PC-3 (cell line): ENCODE data around the gene KAT5. TPM values are rescaled to one million over a fixed set of nuclear protein-coding genes. Genes with fewer than 3 reads are reported as not detected.

ENCODE experiments used
- ATAC-seq: fragments of 200-7000 bp; cut with Tn5 transposase; 2 replicates; pipeline ENCODE4 v1.9.1; 2020; ENCODE audit warnings: mild to moderate bottlenecking, moderate library complexity
- BruUV-seq: library from RNA; stranded (reverse); fragments of 400-500 nt; replicated peaks from 2 replicates; lab custom pipeline; 2021; lab: Mats Ljungman, UMichigan
- CTCF ChIA-PET: fragments of 300-600 bp; sonication (Branson Sonifier 250); formaldehyde crosslinking; loops from one replicate; lab custom pipeline; 2022; ENCODE audit warnings: antibody characterized with exemption; lab: Charles Lee
- POLR2A ChIA-PET: fragments of 300-600 bp; sonication (Branson Sonifier 250); formaldehyde crosslinking; loops from one replicate; lab custom pipeline; 2022; ENCODE audit warnings: antibody characterized with exemption; ENCODE audit not compliant: unreplicated experiment; lab: Charles Lee
- DNase-seq: peaks from one replicate; pipeline ENCODE4 v3.0.0-alpha.2; 2015
- H2AFZ ChIP-seq: fragments of 300-600 bp; sonication (generic); 2 replicates; pipeline ENCODE4 v1.6.0; 2016; ENCODE audit warnings: antibody characterized with exemption, low read length
- H3F3A ChIP-seq: fragments of 300-600 bp; sonication (generic); one replicate; pipeline ENCODE4 v1.6.0; 2017; ENCODE audit warnings: antibody characterized with exemption, low read length, control low read depth, mild to moderate bottlenecking; ENCODE audit not compliant: unreplicated experiment
- H3K27ac ChIP-seq: fragments of 300-600 bp; sonication (generic); 2 replicates; pipeline ENCODE4 v1.5.1; 2016; ENCODE audit warnings: mild to moderate bottlenecking, low read length
- H3K27me3 ChIP-seq: fragments of 300-600 bp; sonication (generic); 2 replicates; pipeline ENCODE4 v1.6.1; 2016; ENCODE audit warnings: low read length, mixed read lengths
- H3K36me3 ChIP-seq: fragments of 300-600 bp; sonication (generic); 2 replicates; pipeline ENCODE4 v1.6.1; 2016; ENCODE audit warnings: low read depth, mixed run types, low read length, mixed read lengths
- H3K4me1 ChIP-seq: fragments of 300-600 bp; sonication (generic); 2 replicates; pipeline ENCODE4 v1.5.1; 2016; ENCODE audit warnings: low read length; ENCODE audit not compliant: insufficient read depth
- H3K4me2 ChIP-seq: fragments of 300-600 bp; sonication (generic); 2 replicates; pipeline ENCODE4 v1.6.0; 2016; ENCODE audit warnings: low read length
- H3K4me3 ChIP-seq: fragments of 300-600 bp; sonication (generic); 2 replicates; pipeline ENCODE4 v1.5.1; 2016; ENCODE audit warnings: mild to moderate bottlenecking, low read length, mixed read lengths
- H3K79me2 ChIP-seq: fragments of 300-600 bp; sonication (generic); 2 replicates; pipeline ENCODE4 v1.6.1; 2017; ENCODE audit warnings: low read length, mixed read lengths
- H3K9ac ChIP-seq: fragments of 300-600 bp; sonication (generic); 2 replicates; pipeline ENCODE4 v1.6.0; 2016; ENCODE audit warnings: mild to moderate bottlenecking, low read length
- H3K9me2 ChIP-seq: fragments of 300-600 bp; sonication (generic); replicated peaks from 2 replicates; pipeline ENCODE4 v1.6.1; 2016; ENCODE audit warnings: mixed run types, low read length, mixed read lengths
- H3K9me3 ChIP-seq: fragments of 300-600 bp; sonication (generic); 2 replicates; pipeline ENCODE4 v1.6.1; 2016; ENCODE audit warnings: low read length, mixed read lengths
- H4K20me1 ChIP-seq: fragments of 300-600 bp; sonication (generic); 2 replicates; pipeline ENCODE4 v1.6.1; 2016; ENCODE audit warnings: low read length, mixed read lengths
- EZH2 ChIP-seq: fragments of 300-600 bp; sonication (generic); IDR thresholded peaks from one replicate; pipeline ENCODE4 v1.6.1; 2017; ENCODE audit warnings: antibody characterized with exemption, mild to moderate bottlenecking, low read length; ENCODE audit not compliant: unreplicated experiment
- EZH2phosphoT487 ChIP-seq: fragments of 300-600 bp; sonication (generic); IDR thresholded peaks from 2 replicates; pipeline ENCODE4 v1.6.1; 2018; ENCODE audit warnings: mild to moderate bottlenecking, antibody characterized with exemption, low read length, borderline replicate concordance
- intact Hi-C: fragments of 100-400 bp; cut with micrococcal nuclease; formaldehyde crosslinking; loops from 2 replicates; pipeline ENCODE4 v1.9.0; 2023
- total RNA-seq: library from RNA; depleted of rRNA; stranded (reverse); fragments of >200 nt; gene quantifications from 2 replicates; pipeline ENCODE4 v1.2.3, GENCODE V29; 2014
- TF ChIP-seq, protein P1 (sequence below): fragments of 300-600 bp; sonication (generic); conservative IDR thresholded peaks from 2 replicates; pipeline ENCODE4 v1.5.1; 2017; ENCODE audit warnings: antibody characterized with exemption, low read depth, mild to moderate bottlenecking, low read length

Gene KAT5
- total RNA-seq, 1 experiment from 2014 or later: 74.9 TPM

DNA sequence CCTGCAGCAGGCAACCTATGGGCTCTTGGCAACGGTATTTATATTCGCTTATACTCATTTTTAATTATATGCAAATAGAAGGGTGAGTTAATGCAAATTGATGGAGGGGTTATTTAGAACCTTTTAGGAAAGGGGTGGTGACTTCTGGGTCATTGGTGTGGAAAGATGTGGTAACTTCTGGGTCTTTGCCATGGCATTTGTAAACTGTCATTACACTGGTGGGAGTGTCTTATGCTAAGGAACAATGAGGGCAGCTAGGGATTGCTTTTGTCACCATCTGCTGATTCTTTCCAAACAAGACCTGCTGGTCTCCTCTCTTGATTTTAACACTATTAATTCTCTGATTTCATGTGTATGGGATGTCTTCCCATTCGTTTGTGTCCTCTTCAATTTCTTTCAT, 11.7 kb upstream of the KAT5 start:
- Histone ChIP-seq H3K9me2 (no peaks in the 10 kb centered on the region), H3F3A (no peaks in the 10 kb centered on the region), H4K20me1 (no peaks in the 10 kb centered on the region), H3K4me2 (no peak overlapping the region), H3K36me3 (no peaks in the 10 kb centered on the region), H3K9ac (no peak overlapping the region), H3K4me1 (peaks cover 8% of the 10 kb centered on the region), H3K4me3 (no peak overlapping the region), H2AFZ (no peak overlapping the region), H3K27ac (no peak overlapping the region), H3K27me3 (peaks cover 9% of the 10 kb centered on the region; the same call in 1 of the 2 replicates), H3K79me2 (no peaks in the 10 kb centered on the region), H3K9me3 (no peaks in the 10 kb centered on the region)
- no TSS peak for BruUV-seq
- POLR2A ChIA-PET: no interaction called here
- no peak for DNase-seq
- no peak for ATAC-seq
- CTCF ChIA-PET: no interaction called here
- intact Hi-C loops: no loop called here
- TF ChIP-seq, protein P1, sequence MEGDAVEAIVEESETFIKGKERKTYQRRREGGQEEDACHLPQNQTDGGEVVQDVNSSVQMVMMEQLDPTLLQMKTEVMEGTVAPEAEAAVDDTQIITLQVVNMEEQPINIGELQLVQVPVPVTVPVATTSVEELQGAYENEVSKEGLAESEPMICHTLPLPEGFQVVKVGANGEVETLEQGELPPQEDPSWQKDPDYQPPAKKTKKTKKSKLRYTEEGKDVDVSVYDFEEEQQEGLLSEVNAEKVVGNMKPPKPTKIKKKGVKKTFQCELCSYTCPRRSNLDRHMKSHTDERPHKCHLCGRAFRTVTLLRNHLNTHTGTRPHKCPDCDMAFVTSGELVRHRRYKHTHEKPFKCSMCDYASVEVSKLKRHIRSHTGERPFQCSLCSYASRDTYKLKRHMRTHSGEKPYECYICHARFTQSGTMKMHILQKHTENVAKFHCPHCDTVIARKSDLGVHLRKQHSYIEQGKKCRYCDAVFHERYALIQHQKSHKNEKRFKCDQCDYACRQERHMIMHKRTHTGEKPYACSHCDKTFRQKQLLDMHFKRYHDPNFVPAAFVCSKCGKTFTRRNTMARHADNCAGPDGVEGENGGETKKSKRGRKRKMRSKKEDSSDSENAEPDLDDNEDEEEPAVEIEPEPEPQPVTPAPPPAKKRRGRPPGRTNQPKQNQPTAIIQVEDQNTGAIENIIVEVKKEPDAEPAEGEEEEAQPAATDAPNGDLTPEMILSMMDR: no peak
- no peak for TF ChIP-seq EZH2phosphoT487
- TF ChIP-seq EZH2: no peak

DNA sequence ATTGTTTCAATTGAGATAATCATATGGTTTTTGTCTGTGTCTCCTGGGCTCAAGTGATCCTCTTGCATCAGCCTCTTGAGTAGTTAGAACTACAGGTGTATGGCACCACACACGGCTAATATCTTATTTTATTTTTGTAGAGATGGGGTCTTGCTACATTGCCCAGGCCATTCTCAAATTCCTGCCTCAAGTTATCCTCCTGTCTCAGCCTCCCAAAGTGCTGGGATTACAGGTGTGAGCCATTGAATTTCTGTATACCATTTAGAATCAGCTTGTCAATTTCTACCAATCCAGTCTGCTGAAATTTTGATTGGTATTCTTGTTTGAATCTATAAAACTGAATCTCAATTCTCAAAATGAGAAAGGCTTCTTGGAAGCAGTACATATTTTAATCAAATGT, 10.4 kb upstream of the KAT5 start:
- BruUV-seq: no TSS peak
- POLR2A ChIA-PET: no interaction called here

DNA sequence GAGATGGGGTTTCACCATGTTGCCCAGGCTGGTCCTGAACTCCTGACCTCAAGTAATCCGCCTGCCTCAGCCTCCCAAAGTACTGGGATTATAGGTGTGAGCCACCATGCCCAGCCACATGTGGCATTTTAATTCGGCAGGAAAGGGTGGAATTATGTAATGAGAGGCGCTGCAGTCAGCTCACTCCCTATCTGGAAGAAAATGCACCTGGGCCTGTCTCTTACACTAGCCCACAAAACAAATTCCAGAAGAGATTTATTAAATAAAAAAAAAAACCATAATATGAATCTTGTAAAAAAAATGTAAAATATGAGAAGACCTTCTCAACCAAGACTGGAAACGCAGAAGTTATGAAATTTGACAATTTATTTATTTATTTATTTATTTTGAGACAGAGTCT, 8.2 kb upstream of the KAT5 start:
- H4K20me1 ChIP-seq: no peaks in the 10 kb centered on the region
- no peak overlapping the region for H2AFZ ChIP-seq
- CTCF ChIA-PET: interaction anchor here (0.6 kb wide), 2 partner anchors 9 to 144 kb away, joined by 3 read pairs; no protein-coding TSS in a partner anchor
- DNase-seq (no peak), ATAC-seq (no peak)
- TF ChIP-seq EZH2 (no peak), EZH2phosphoT487 (no peak)
- TF ChIP-seq, protein P1: no peak
- H3K79me2 ChIP-seq: no peaks in the 10 kb centered on the region
- H3K9me2 ChIP-seq: no peaks in the 10 kb centered on the region
- POLR2A ChIA-PET: no interaction called here
- H3K4me3 ChIP-seq: no peak overlapping the region
- peaks cover 9% of the 10 kb centered on the region; the same call in 1 of the 2 replicates for H3K27me3 ChIP-seq
- no peak overlapping the region for H3K9ac ChIP-seq
- H3K4me1 ChIP-seq: no peaks in the 10 kb centered on the region
- BruUV-seq: no TSS peak
- H3K36me3 ChIP-seq: no peaks in the 10 kb centered on the region
- no peak overlapping the region for H3K4me2 ChIP-seq
- no peaks in the 10 kb centered on the region for H3F3A ChIP-seq
- intact Hi-C loops: no loop called here
- no peak overlapping the region for H3K27ac ChIP-seq
- H3K9me3 ChIP-seq: no peaks in the 10 kb centered on the region; the same call in 1 of the 2 replicates

More for the DNA sequence above, 10.4 kb upstream of the KAT5 start:
- Histone ChIP-seq H3K27me3 (peaks cover 9% of the 10 kb centered on the region; the same call in 1 of the 2 replicates), H3F3A (no peaks in the 10 kb centered on the region), H3K4me3 (no peak overlapping the region), H3K4me2 (no peak overlapping the region), H3K36me3 (no peaks in the 10 kb centered on the region), H3K27ac (no peak overlapping the region), H4K20me1 (no peaks in the 10 kb centered on the region), H3K4me1 (no peaks in the 10 kb centered on the region), H2AFZ (no peak overlapping the region), H3K9me2 (no peaks in the 10 kb centered on the region), H3K9ac (no peak overlapping the region), H3K9me3 (no peaks in the 10 kb centered on the region), H3K79me2 (no peaks in the 10 kb centered on the region)
- intact Hi-C loops: no loop called here
- TF ChIP-seq, protein P1: no peak
- TF ChIP-seq EZH2phosphoT487 (no peak), EZH2 (no peak)
- DNase-seq: no peak
- CTCF ChIA-PET: no interaction called here
- ATAC-seq: no peak
